A673 (cell line): ENCODE results near the gene MRPL14. TPM values are rescaled to one million over a fixed set of nuclear protein-coding genes. Genes with fewer than 3 reads are reported as not detected.

Experiments
- Bru-seq: library from RNA; stranded (reverse); fragments of 400-500 nt; gene quantifications from one replicate; lab custom pipeline; 2021; lab: Mats Ljungman, UMichigan
- BruChase-seq, 2 experiments: library from RNA; stranded (reverse); fragments of 400-500 nt; gene quantifications; one replicate each; lab custom pipeline; 2021; lab: Mats Ljungman, UMichigan
- BruUV-seq: library from RNA; stranded (reverse); fragments of 400-500 nt; replicated peaks from 2 replicates; lab custom pipeline; 2021; lab: Mats Ljungman, UMichigan
- CTCF ChIA-PET: fragments of 300-600 bp; sonication (Branson Sonifier 250); formaldehyde crosslinking; loops from one replicate; lab custom pipeline; 2022; ENCODE audit warnings: antibody characterized with exemption; lab: Charles Lee
- POLR2A ChIA-PET: fragments of 300-600 bp; sonication (Branson Sonifier 250); formaldehyde crosslinking; loops from one replicate; lab custom pipeline; 2022; ENCODE audit warnings: antibody characterized with exemption; ENCODE audit not compliant: low non-redundant PET; lab: Charles Lee
- DNase-seq: peaks from one replicate; pipeline ENCODE4 v3.0.0-alpha.2; 2015; ENCODE audit warnings: low spot score
- H3K27ac ChIP-seq: fragments of 200-600 bp; sonication (generic); 2 replicates; pipeline ENCODE4 v1.5.1; 2016; ENCODE audit warnings: mixed run types, low read depth, mild to moderate bottlenecking, mixed read lengths, antibody characterized with exemption, low read length; ENCODE audit not compliant: poor library complexity, severe bottlenecking
- H3K27me3 ChIP-seq: fragments of 200-600 bp; sonication (generic); replicated peaks from 2 replicates; pipeline ENCODE4 v1.6.1; 2017; ENCODE audit warnings: mixed run types, low read depth, mild to moderate bottlenecking, mixed read lengths, antibody characterized with exemption, low read length; ENCODE audit not compliant: insufficient read depth, poor library complexity
- H3K36me3 ChIP-seq: fragments of 200-600 bp; sonication (generic); 2 replicates; pipeline ENCODE4 v1.6.1; 2016; ENCODE audit warnings: mixed run types, mild to moderate bottlenecking, mixed read lengths, antibody characterized with exemption, low read length; ENCODE audit not compliant: insufficient read depth, poor library complexity, severe bottlenecking
- H3K4me1 ChIP-seq: fragments of 200-600 bp; sonication (generic); 2 replicates; pipeline ENCODE4 v1.6.1; 2017; ENCODE audit warnings: mixed run types, mild to moderate bottlenecking, mixed read lengths, antibody characterized with exemption, low read length; ENCODE audit not compliant: insufficient read depth, poor library complexity, severe bottlenecking
- H3K4me3 ChIP-seq: fragments of 200-600 bp; sonication (generic); 2 replicates; pipeline ENCODE4 v1.5.1; 2016; ENCODE audit warnings: low read depth, mixed run types, mild to moderate bottlenecking, mixed read lengths, low read length; ENCODE audit not compliant: poor library complexity, severe bottlenecking
- H3K9me3 ChIP-seq: fragments of 200-600 bp; sonication (generic); 2 replicates; pipeline ENCODE4 v1.6.1; 2016; ENCODE audit warnings: mixed run types, low read depth, mild to moderate bottlenecking, mixed read lengths, antibody characterized with exemption, low read length; ENCODE audit not compliant: poor library complexity, severe bottlenecking
- CTCF ChIP-seq: fragments of 300-800, 200-600 bp; sonication (generic); conservative IDR thresholded peaks from 2 replicates; pipeline ENCODE4 v1.5.1; 2017; ENCODE audit warnings: low read depth, mild to moderate bottlenecking, antibody characterized with exemption, low read length, moderate library complexity, mixed read lengths
- EZH2 ChIP-seq: fragments of 200-600 bp; sonication (generic); IDR thresholded peaks from 2 replicates; pipeline ENCODE4 v1.6.1; 2017; ENCODE audit warnings: borderline replicate concordance, low read depth, mild to moderate bottlenecking, mixed read lengths, antibody characterized with exemption, low read length; ENCODE audit not compliant: poor library complexity, severe bottlenecking
- intact Hi-C: fragments of 100-400 bp; cut with micrococcal nuclease; formaldehyde crosslinking; loops from one replicate; pipeline ENCODE4 v1.10.0; 2022; ENCODE audit not compliant: unreplicated experiment
- long read RNA-seq: library from polyadenylated mRNA; stranded (forward); transcript quantifications from one replicate; pipeline ENCODE4 v2.0.0, GENCODE V29; 2022
- total RNA-seq: library from RNA; stranded (reverse); gene quantifications from 2 replicates; pipeline ENCODE4 v1.2.3, GENCODE V29; 2021

Gene MRPL14
- 78.8 and 80.4 TPM in 2 replicates for total RNA-seq
- percentile 93 among the genes with signal in this experiment for Bru-seq, nascent RNA
- BruChase-seq, experiment 1, labeled RNA remaining after a 2-hour chase = percentile 90 among the genes with signal in this experiment
- BruChase-seq, experiment 2, labeled RNA remaining after a 6-hour chase = percentile 89 among the genes with signal in this experiment
- long read RNA-seq, transcript MRPL14-201 (3 exons, 959 nt) = major isoform, 141 of 157 reads
- long read RNA-seq, partial matches to known transcripts = 0 of 157 reads
- long read RNA-seq, other reads (novel, unspliced or antisense) = 16 of 157 reads

GRCh38 chr6:44127186-44128019, at the start of gene MRPL14, which contains the start of gene TMEM63B:
Gene MRPL14, minus strand, starts transcription at chr6:44127452. Its CDS starts 10,841 bp downstream, at chr6:44116611.
Gene TMEM63B, plus strand, starts transcription at chr6:44127554. Its CDS starts 7,031 bp downstream, at chr6:44134585.
- POLR2A ChIA-PET = interaction anchor here (0.5 to 0.6 kb wide), 3 partner anchors 357 to 948 kb away, joined by 3 to 11 read pairs (median 8); partner anchors contain the start of gene VEGFA
- BruUV-seq = no TSS peak
- intact Hi-C loops = no loop called here
- no peaks in the 10 kb centered on the region for H3K9me3 ChIP-seq
- CTCF ChIA-PET = interaction anchor here (0.7 kb wide), 1 partner anchor 129 kb away, joined by 9 read pairs; no protein-coding TSS in a partner anchor
- no peaks in the 10 kb centered on the region for H3K27me3 ChIP-seq
- peak within 1 kb of the TSS; percentile 83 for H3K4me3 ChIP-seq
- TF ChIP-seq EZH2 = no peak
- no peak for TF ChIP-seq CTCF
- peak; percentile 91 for DNase-seq
- no peaks in the 10 kb centered on the region for H3K36me3 ChIP-seq
- H3K27ac ChIP-seq = peak within 1 kb of the TSS; percentile 92
- peaks cover 30% of the 10 kb centered on the region for H3K4me1 ChIP-seq

DNA sequence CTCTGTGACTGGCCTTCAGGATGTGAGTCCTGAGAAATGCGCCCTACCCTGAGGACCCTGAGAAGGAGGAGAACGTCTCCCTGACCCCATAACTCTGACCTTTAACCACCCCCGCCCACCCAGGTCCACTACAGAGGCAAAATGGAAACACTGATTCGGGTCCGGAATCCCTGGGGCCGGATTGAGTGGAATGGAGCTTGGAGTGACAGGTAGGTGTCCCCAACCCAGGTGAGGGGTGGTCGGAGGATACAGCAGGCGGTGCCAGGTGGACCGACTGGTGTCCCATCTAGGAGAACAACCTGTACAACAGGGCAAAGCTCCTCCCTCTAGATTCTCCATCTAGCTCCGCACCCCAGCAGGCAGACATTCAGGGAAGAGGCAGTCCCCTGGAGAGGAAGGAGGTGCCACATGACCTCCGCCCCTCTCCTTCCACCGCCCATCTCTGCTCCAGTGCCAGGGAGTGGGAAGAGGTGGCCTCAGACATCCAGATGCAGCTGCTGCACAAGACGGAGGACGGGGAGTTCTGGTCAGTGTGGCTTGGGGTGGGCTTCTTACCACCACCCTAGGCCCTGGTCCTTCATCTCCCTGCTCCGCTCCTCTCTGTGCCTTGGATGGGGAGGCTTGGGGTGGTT, 49.0 kb upstream of the MRPL14 start:
- no peaks in the 10 kb centered on the region for H3K36me3 ChIP-seq
- no peaks in the 10 kb centered on the region for H3K9me3 ChIP-seq
- ChIA-PET CTCF (no interaction called here), POLR2A (interaction anchor here (0.6 kb wide), 1 partner anchor 230 kb away, joined by 5 read pairs; no protein-coding TSS in a partner anchor)
- TF ChIP-seq CTCF (no peak), EZH2 (no peak)
- no peaks in the 10 kb centered on the region for H3K27me3 ChIP-seq
- H3K4me3 ChIP-seq = no peak overlapping the region
- intact Hi-C loops = no loop called here
- no peak for DNase-seq
- no peaks in the 10 kb centered on the region for H3K4me1 ChIP-seq
- H3K27ac ChIP-seq = no peak overlapping the region
- BruUV-seq = no TSS peak
